Stimulated activated CD4-positive, alpha-beta T cell treated with anti-CD3 and anti-CD28 coated beads, TNF-alpha, amount 100 ng/mL, for 24 hours (primary cell): ENCODE data around the gene EFEMP1.

Experiments
- DNase-seq, 3 experiments: peaks; one replicate each; pipeline ENCODE4 v3.0.0-alpha.2; 2020; ENCODE audit warnings: low read depth in 3 of 3

The EFEMP1 gene

GRCh38 chr2:55923091-55923981 lies at the start of gene EFEMP1:
TSS of gene EFEMP1 (minus strand) at chr2:55923782. CDS start at chr2:55922440, 1,342 bp downstream.
- DNase-seq = no peak

DNA sequence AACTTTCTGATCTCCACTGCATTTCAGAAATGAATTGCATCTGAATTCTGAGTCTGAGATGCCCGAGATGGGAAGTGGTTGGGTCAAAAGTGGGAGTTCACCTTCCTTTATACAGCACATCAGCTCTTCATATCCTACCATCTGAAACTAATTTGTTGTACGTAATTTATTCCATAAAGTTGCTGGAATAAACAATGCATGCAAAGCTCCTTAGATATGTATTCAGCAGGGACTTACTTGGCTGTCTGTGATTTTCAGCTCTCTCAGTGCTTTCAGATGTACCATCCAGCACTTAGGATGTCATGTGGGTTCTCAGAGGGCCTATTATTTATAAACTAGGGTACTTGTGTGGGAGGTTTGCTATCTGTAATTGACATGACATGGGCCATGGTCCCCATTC lies 46.9 kb upstream of the EFEMP1 start:
- DNase-seq = no peak

DNA sequence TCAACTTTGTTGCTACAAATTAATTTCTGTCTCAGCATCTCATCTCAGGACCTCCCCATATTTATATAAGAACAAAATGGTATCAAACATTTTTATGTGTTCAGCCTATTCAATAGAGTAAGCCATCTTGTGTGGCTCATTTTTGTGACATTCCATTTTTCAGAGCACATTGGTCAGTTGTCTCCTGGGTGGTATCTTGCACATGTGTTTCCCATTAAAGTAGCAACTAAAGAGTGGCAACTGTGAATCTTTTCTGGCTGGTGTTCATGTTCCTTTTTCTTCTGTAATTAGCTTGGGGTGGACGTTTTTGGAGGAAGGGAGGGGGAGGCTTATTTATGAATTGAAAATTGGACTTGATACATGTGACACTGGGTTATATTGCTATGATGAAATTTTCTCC lies 45.4 kb upstream of the EFEMP1 start:
- DNase-seq = no peak

DNA sequence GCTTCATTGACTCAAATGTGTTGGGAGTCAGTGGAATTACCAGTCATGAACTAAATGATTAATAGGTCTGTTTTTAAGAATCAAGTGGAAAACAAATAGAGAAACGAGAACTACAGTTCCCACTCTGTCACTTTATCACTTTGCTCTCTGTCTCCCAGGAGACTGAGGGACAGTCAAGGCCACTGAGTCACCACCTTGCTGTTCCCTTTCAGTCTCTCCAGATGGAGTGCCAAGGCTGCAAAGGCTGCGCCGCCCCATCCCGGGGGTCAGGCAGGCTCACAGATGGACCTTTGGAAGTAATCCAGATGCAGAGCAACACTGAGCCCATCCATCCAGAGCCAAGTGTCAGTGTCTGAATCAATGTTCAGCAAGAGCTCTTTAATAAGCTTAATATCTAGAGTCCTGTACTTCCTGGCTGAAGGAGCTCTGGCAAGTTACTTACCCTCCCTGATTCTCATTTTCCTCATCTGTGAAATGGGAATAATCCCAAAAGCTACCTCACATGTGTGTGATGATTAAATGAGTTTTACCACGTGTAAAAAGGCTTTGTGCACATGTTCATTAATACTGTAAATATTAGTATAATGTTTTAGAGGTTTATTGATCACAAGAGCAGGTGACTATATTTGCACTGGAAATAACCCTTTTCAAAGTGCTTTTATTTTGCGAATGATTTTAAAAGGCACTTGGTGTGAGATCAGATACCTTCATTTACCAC lies 43.0 kb upstream of the EFEMP1 start:
- no peak for DNase-seq

GRCh38 chr2:55965966-55966365 lies 42.4 kb upstream of the EFEMP1 start:
- no peak for DNase-seq

GRCh38 chr2:55965276-55965675 lies 41.7 kb upstream of the EFEMP1 start:
- no peak for DNase-seq

DNA sequence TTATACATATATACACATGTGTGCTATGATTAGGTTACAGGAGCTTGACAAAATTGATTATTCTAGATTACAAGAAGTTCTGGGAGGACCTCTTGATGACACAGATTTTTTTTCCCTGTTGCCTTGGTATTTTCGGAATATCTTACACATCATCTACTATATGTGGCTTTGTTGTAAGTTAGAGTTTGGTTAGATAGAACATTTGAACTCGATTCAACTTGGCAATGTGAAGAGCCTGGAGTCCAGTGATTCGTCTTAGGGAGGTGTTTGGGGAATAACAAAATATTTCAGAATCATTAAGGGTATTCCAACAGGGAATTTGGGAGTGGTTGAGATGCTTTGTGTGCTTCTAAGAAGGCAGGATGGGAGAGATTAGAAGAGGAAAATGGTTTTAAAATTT lies 39.3 kb upstream of the EFEMP1 start:
- DNase-seq = no peak

- no peak for DNase-seq
Observed at GRCh38 chr2:55961318-55961911, 37.8 kb upstream of the EFEMP1 start.

DNA sequence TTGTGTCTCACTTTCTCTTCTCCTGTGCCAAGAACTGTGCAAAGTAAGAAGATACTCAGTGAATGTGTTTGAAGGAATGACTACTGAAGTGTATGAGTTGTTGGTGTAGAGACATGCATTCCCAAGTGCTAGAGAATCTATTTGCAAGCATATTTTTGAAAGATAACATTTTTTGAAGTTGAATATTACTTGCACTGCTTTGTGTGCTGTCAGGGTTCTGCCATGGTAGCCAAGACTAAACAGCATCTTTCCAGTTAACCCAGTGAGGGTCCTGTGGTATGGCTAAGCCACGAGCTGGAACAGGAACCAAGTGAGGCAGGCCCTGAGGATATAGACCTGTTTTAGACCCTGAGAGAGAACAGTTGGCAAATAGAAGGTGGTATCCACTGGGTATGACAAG lies 35.2 kb upstream of the EFEMP1 start:
- no peak for DNase-seq

DNA sequence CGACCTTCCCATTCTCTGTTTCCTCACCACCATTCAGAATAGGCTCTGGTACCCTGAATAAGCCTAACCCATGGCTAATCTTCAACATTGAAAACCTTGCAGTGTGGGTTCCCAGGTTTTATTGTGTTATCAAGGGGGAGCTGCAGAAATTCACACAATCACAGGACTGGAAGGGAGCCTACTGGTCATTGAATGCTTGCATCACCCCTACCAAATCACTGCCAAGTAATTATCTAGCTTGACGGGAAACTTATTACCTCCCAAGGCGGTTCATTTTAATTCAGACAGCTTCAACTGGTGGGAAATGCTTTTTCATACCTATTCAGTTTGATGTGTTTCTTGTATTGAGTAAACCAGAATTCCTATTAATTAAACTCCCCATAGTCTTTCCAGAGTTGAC lies 33.6 kb upstream of the EFEMP1 start:
- DNase-seq = no peak

DNA sequence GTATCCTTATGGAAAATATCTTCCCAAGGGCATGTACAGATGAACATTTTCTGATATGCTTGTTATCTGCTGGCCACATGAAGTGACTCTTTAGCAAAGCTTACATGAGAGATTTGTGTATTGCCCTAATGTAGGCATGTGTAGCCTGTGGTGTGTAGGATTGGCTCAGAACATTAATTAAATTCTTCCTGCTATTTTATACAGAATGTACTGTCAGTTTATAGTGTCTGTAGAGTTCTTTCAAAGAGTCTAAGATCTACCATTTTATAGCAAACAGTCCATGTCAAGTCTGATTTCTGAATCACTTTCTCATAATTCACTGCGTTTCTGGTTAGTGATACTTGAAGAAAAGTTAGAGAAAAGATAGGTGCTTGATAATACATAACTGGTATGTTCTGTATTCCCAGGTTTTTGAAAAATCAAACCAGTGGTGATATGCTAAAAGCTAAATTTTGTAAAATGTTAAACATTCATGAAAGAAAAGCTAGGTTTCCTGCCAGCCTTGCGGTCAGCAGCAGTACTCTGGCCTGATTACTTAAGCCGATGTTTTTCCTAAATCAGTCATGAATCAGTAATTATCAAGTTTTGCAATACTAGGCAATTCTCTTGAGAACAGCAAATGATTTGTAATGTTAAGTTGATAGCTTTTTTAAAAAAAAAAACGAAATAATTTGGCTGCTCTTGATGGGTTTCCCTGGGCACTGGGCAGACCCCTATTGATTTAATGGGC lies 30.9 kb upstream of the EFEMP1 start:
- no peak for DNase-seq

DNA sequence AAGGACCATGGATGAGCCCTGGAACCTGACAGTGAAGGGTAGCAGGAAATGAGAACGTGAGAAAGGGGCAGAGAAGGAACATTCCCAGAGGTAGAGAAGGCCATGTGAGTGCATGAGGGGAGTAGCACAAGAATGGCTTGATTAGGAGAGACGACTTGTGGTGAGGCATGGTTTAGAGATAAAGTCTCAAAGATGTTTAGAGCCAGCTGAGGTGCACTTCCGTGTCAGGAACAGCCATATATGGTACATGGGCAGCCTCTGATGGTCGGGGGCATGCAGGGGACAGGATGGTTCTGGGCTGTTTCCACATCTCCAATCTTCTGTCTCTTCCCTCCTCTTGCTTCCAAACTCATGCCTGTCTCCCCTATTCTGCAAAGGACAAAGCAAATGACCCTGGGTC lies 28.8 kb upstream of the EFEMP1 start:
- DNase-seq = no peak

GRCh38 chr2:55951533-55951932 lies 28.0 kb upstream of the EFEMP1 start:
- DNase-seq = no peak

- DNase-seq = no peak
Observed at GRCh38 chr2:55949613-55950012, 26.0 kb upstream of the EFEMP1 start.

DNA sequence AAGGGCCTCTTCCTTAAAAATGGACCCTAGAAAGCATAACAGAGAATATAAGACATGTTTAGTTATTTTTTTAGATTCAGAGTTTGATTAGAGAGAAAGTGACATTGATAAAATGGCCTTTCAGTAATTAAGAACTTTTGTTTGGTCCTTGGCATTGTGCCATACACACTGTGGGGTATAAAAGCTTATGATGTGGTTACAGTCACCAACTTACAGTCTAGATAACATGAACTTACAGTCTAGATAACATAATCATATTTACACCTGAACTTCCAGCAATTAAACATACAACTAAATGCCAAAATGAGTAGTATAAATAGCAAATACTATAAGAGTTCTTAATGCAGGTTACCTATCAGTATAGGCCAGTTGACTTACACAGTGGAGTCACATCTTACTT lies 25.6 kb upstream of the EFEMP1 start:
- DNase-seq = no peak

DNA sequence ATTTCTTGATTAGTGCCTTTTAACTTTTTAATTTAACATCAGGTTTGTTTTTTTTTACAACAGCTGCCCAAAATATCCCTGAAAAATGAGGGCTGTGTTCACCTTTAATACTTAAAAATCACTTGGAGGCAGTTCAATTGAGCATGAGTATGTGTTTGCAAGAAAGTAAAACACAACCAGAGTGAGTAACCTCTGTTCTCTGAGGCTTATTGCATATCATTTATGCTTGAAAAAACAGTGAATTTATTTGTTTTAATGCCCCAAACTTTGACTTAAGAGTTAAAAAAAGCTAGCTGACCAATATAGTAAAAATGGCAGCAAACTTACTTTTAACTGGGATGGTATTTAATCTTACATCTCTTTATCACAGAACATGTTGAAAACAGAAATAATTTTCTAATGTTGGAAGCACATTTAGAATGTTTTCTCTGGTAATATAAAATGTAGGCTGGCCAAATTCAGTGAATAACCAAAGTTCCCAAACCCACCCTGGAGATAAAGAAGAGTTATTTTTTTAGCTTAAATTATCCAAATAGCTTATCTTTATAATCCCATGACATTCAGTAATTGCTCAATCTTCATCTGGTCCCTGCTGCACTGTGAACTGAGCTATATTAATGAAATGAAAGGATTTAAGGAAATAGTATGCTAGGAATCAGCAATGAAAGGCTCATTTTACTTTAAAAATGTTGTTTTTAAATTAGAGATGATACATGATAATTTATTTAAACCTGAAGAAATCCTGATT lies 24.8 kb upstream of the EFEMP1 start:
- no peak for DNase-seq

- DNase-seq = no peak
Observed at GRCh38 chr2:55947752-55948151, 24.2 kb upstream of the EFEMP1 start.

DNA sequence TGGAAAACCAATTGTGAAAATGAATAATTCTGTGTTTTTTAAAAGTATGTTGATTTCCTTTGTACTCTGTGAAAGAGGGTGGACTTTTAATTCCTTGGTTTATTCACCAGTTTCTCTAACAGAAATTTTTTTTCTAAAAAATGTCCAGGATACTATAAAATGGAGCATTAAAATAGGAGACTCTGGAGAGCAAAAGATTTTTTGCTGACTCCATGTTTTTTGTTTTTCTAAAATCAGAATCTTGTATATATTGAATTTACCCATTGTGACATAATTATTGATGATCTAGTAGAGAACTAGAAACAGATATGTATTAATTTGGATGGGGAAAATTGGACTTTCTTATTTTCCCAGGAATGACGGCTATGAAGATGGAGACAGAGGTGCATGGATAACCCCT lies 23.2 kb upstream of the EFEMP1 start:
- DNase-seq = no peak

GRCh38 chr2:55943466-55943865 lies 19.9 kb upstream of the EFEMP1 start:
- DNase-seq = no peak

DNA sequence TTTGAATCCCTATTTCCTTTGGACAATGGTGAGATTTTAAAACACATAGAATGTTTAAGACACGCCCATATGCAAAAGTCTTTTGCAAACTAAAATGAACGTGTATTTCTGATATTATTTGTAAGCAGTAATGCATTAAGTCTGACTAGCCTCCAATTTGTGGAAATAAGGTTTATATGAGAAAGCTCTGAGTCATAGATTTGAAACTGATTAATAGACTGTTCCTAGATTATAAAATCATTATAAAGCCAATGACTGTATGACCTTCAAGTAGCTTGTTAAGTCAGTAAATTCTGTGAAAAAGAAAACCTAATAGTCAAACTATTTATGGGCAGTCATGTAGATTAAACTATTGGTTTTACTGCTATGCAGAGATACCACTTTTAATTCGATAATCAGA lies 12.8 kb upstream of the EFEMP1 start:
- no peak for DNase-seq

DNA sequence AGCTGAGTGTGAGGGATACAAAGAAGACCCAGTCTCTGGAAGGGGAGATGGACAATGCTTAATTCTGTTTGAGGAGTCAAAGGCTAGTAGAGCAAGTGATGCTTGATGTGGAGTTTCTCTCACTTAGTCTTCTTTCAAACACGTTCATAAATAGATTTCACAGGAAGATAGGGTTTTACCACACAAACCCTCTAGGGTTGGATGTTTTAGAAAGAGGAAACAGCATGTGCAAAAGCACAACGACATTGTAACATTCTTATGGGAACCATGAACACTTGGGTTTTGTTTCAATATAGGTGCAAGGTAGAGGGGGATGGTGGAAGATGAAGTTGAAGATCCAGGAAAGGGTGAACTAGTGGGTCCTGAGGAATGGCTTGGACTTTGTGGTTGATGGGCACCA lies 10.8 kb upstream of the EFEMP1 start:
- no peak for DNase-seq
